Measurements from ENCODE around the gene U2AF2.

U2AF2 gene

GRCh38 chr19:55611300-55611982 is 43.4 kb upstream of the U2AF2 start:
- DNase-seq (ENCODE audit: low read depth), result no peak
- TF ChIP-seq, protein P1, sequence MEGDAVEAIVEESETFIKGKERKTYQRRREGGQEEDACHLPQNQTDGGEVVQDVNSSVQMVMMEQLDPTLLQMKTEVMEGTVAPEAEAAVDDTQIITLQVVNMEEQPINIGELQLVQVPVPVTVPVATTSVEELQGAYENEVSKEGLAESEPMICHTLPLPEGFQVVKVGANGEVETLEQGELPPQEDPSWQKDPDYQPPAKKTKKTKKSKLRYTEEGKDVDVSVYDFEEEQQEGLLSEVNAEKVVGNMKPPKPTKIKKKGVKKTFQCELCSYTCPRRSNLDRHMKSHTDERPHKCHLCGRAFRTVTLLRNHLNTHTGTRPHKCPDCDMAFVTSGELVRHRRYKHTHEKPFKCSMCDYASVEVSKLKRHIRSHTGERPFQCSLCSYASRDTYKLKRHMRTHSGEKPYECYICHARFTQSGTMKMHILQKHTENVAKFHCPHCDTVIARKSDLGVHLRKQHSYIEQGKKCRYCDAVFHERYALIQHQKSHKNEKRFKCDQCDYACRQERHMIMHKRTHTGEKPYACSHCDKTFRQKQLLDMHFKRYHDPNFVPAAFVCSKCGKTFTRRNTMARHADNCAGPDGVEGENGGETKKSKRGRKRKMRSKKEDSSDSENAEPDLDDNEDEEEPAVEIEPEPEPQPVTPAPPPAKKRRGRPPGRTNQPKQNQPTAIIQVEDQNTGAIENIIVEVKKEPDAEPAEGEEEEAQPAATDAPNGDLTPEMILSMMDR (IDR thresholded peaks at IDR 0.05; ENCODE audit: insufficient read depth, low read depth, low read length, missing control alignments), result no peak
- no peak overlapping the region for H3K4me3 ChIP-seq (ENCODE audit: low read depth, low read length)

- no peak for DNase-seq (ENCODE audit: low read depth)
- TF ChIP-seq, protein P1 (IDR thresholded peaks at IDR 0.05; ENCODE audit: insufficient read depth, low read depth, low read length, missing control alignments), result no peak
- no peak overlapping the region for H3K4me3 ChIP-seq (ENCODE audit: low read depth, low read length)
Observed at GRCh38 chr19:55611983-55612645, 42.7 kb upstream of the U2AF2 start.

- no peak overlapping the region for H3K4me3 ChIP-seq (ENCODE audit: low read depth, low read length)
- no peak for DNase-seq (ENCODE audit: low read depth)
- TF ChIP-seq, protein P1 (IDR thresholded peaks at IDR 0.05; ENCODE audit: insufficient read depth, low read depth, low read length, missing control alignments), result no peak
Observed at GRCh38 chr19:55613396-55613795, 41.4 kb upstream of the U2AF2 start.

DNA sequence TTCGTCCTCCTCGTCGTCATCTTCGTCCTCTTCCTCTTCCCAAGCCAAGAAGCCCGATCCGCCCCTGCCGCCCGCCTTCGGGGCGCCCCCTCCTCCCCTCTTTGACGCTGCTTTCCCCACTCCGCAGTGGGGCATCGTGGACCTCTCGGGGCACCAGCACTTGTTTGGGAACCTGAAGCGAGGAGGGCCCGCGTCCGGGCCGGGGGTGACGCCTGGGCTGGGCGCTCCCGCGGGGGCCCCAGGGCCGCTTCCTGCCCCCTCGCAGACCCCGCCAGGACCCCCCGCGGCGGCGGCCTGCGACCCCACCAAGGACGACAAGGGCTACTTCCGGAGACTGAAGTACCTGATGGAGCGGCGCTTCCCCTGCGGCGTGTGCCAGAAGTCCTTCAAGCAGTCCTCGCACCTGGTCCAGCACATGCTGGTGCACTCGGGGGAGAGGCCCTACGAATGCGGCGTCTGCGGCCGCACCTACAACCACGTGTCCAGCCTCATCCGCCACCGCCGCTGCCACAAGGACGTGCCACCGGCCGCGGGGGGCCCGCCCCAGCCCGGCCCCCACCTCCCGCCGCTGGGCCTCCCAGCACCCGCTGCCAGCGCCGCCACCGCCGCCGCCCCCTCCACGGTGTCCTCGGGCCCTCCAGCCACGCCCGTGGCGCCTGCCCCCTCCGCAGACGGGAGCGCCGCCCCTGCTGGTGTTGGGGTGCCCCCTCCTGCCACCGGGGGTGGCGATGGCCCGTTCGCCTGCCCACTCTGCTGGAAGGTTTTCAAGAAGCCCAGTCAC is 40.7 kb upstream of the U2AF2 start:
- DNase-seq (ENCODE audit: low read depth), result no peak
- TF ChIP-seq, protein P1 (IDR thresholded peaks at IDR 0.05; ENCODE audit: insufficient read depth, low read depth, low read length, missing control alignments), result no peak
- no peak overlapping the region for H3K4me3 ChIP-seq (ENCODE audit: low read depth, low read length)

DNA sequence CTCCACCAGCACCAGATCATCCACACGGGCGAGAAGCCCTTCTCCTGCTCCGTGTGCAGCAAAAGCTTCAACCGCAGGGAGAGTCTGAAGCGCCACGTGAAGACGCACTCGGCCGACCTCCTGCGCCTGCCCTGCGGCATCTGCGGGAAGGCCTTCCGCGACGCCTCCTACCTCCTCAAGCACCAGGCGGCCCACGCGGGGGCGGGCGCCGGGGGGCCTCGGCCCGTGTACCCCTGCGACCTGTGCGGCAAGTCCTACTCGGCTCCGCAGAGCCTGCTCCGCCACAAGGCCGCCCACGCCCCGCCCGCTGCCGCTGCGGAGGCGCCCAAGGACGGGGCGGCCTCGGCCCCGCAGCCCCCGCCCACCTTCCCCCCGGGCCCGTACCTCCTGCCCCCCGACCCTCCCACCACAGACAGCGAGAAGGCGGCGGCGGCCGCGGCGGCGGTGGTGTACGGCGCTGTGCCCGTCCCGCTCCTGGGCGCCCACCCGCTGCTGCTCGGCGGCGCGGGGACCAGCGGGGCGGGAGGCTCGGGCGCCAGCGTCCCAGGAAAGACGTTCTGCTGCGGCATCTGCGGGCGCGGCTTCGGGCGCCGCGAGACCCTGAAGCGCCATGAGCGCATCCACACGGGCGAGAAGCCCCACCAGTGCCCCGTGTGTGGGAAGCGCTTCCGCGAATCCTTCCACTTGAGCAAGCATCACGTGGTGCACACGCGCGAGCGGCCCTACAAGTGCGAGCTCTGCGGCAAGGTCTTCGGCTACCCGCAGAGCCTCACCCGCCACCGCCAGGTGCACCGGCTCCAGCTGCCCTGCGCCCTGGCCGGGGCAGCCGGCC is 39.9 kb upstream of the U2AF2 start:
- TF ChIP-seq, protein P1 (IDR thresholded peaks at IDR 0.05; ENCODE audit: insufficient read depth, low read depth, low read length, missing control alignments), result no peak
- DNase-seq (ENCODE audit: low read depth), result no peak
- no peak overlapping the region for H3K4me3 ChIP-seq (ENCODE audit: low read depth, low read length)
